OCI-LY7 (cell line): ENCODE measurements around the gene EXOC6B. TPM values are rescaled to one million over a fixed set of nuclear protein-coding genes. Genes with fewer than 3 reads are reported as not detected.

ENCODE experiments used
- BruUV-seq: library from RNA; stranded (reverse); fragments of 400-500 nt; replicated peaks from 2 replicates; lab custom pipeline; 2021; lab: Mats Ljungman, UMichigan
- CTCF ChIA-PET: fragments of 300-600 bp; sonication (Branson Sonifier 250); formaldehyde crosslinking; loops from one replicate; lab custom pipeline; 2022; ENCODE audit warnings: antibody characterized with exemption; ENCODE audit not compliant: unreplicated experiment; lab: Charles Lee
- POLR2A ChIA-PET: fragments of 300-600 bp; sonication (Branson Sonifier 250); formaldehyde crosslinking; loops from one replicate; lab custom pipeline; 2022; ENCODE audit warnings: antibody characterized with exemption; lab: Charles Lee
- DNase-seq: peaks from one replicate; pipeline ENCODE4 v3.0.0-alpha.2; 2015; ENCODE audit warnings: low spot score
- H2AFZ ChIP-seq: fragments of 200-600 bp; sonication (generic), shearing (Covaris generic); 2 replicates; pipeline ENCODE4 v1.6.1; 2014; ENCODE audit warnings: mild to moderate bottlenecking, antibody characterized with exemption, low read length, moderate library complexity
- H3K27ac ChIP-seq: fragments of 200-600 bp; sonication (generic); 2 replicates; pipeline ENCODE4 v1.5.1; 2014; ENCODE audit warnings: mixed run types, low read depth, mild to moderate bottlenecking, moderate library complexity, low read length, inconsistent platforms; ENCODE audit not compliant: poor library complexity, severe bottlenecking
- H3K36me3 ChIP-seq: fragments of 200-600 bp; sonication (generic); 2 replicates; pipeline ENCODE4 v1.6.1; 2014; ENCODE audit warnings: mild to moderate bottlenecking, antibody characterized with exemption, low read length, moderate library complexity, mixed read lengths; ENCODE audit not compliant: insufficient read depth
- H3K4me1 ChIP-seq: fragments of 200-600 bp; sonication (generic); 2 replicates; pipeline ENCODE4 v1.5.1; 2014; ENCODE audit warnings: mild to moderate bottlenecking, low read length; ENCODE audit not compliant: insufficient read depth, poor library complexity, severe bottlenecking
- H3K4me2 ChIP-seq: fragments of 200-600 bp; sonication (generic); 2 replicates; pipeline ENCODE4 v1.6.1; 2014; ENCODE audit warnings: mild to moderate bottlenecking, low read length
- H3K4me3 ChIP-seq: fragments of 200-600 bp; sonication (generic); 2 replicates; pipeline ENCODE4 v1.5.1; 2014; ENCODE audit warnings: mild to moderate bottlenecking, low read depth, low read length; ENCODE audit not compliant: poor library complexity, severe bottlenecking
- H3K79me2 ChIP-seq: fragments of 200-600 bp; sonication (generic); 2 replicates; pipeline ENCODE4 v1.6.1; 2016; ENCODE audit warnings: low read depth, mild to moderate bottlenecking, low read length, moderate library complexity, mixed read lengths; ENCODE audit not compliant: insufficient read depth
- H3K9me2 ChIP-seq: fragments of 200-600 bp; sonication (generic); 2 replicates; pipeline ENCODE4 v1.6.1; 2016; ENCODE audit warnings: mild to moderate bottlenecking, low read length, mixed read lengths; ENCODE audit not compliant: insufficient read depth
- H3K9me3 ChIP-seq: fragments of 200-600 bp; sonication (generic); 2 replicates; pipeline ENCODE4 v1.6.1; 2014; ENCODE audit warnings: mild to moderate bottlenecking, mixed run types, low read length, mixed read lengths
- H4K20me1 ChIP-seq: fragments of 200-600 bp; sonication (generic); 2 replicates; pipeline ENCODE4 v1.6.1; 2014; ENCODE audit warnings: mild to moderate bottlenecking, antibody characterized with exemption, low read length, moderate library complexity, mixed read lengths; ENCODE audit not compliant: insufficient read depth
- EZH2phosphoT487 ChIP-seq: fragments of 200-600 bp; sonication (generic); IDR thresholded peaks from 2 replicates; pipeline ENCODE4 v1.6.1; 2018; ENCODE audit warnings: low read depth, borderline replicate concordance, mild to moderate bottlenecking, mixed run types, antibody characterized with exemption, low read length, moderate library complexity, mixed read lengths
- intact Hi-C: fragments of 100-400 bp; cut with micrococcal nuclease; formaldehyde crosslinking; loops from one replicate; pipeline ENCODE4 v1.10.0; 2022; ENCODE audit not compliant: unreplicated experiment
- total RNA-seq, 2 experiments: library from RNA; depleted of rRNA in 1 of 2; stranded (reverse); fragments of >200 nt in 1 of 2; shearing (Covaris generic) in 1 of 2; gene quantifications; 2 replicates each; pipeline ENCODE4 v1.2.3, GENCODE V29; 2014 to 2022
- TF ChIP-seq, protein P1 (sequence below): fragments of 200-600 bp; sonication (generic); conservative IDR thresholded peaks from 2 replicates; pipeline ENCODE4 v1.5.1; 2014; ENCODE audit warnings: mild to moderate bottlenecking, antibody characterized with exemption, low read length, moderate library complexity, mixed read lengths

The EXOC6B gene
- total RNA-seq, 2 experiments from 2014 or later, result 5.1 TPM; not detected in 1

DNA sequence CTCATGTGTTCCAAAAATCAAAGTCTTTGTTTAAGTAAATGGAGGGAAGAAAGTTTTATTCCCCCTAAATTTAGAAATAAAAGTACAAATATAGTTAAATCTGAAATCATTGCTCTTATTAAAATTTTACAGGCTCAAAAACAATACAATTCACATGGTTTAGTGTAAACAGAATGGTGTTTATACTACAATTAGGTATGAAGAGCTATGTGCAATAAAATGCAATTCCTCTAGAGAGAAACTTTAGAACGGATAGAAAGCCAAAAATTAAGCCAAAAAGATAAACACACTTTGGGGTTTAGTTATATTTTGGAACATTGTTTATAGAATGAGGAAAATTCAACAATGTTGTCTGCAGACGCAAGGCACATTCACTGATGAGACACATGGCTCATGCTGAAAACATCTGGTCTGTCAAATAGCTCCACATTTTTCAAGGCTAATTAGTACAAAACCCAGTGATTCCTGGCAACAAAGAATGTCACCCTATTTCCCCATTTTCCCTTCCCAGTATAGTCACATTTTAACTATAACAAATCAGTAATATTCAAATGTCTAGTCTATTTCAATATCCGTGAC lies 103.3 kb downstream of the EXOC6B start:
- Histone ChIP-seq H3K4me2 (no peak overlapping the region), H3K79me2 (no peaks in the 10 kb centered on the region), H3K9me2 (no peaks in the 10 kb centered on the region), H3K36me3 (no peaks in the 10 kb centered on the region), H3K4me3 (no peak overlapping the region), H3K9me3 (no peaks in the 10 kb centered on the region), H3K27ac (no peak overlapping the region), H4K20me1 (no peaks in the 10 kb centered on the region), H2AFZ (no peak overlapping the region), H3K4me1 (no peaks in the 10 kb centered on the region)
- no peak for DNase-seq
- intact Hi-C loops, result no loop called here
- POLR2A ChIA-PET, result no interaction called here
- CTCF ChIA-PET, result no interaction called here
- TF ChIP-seq, protein P1, sequence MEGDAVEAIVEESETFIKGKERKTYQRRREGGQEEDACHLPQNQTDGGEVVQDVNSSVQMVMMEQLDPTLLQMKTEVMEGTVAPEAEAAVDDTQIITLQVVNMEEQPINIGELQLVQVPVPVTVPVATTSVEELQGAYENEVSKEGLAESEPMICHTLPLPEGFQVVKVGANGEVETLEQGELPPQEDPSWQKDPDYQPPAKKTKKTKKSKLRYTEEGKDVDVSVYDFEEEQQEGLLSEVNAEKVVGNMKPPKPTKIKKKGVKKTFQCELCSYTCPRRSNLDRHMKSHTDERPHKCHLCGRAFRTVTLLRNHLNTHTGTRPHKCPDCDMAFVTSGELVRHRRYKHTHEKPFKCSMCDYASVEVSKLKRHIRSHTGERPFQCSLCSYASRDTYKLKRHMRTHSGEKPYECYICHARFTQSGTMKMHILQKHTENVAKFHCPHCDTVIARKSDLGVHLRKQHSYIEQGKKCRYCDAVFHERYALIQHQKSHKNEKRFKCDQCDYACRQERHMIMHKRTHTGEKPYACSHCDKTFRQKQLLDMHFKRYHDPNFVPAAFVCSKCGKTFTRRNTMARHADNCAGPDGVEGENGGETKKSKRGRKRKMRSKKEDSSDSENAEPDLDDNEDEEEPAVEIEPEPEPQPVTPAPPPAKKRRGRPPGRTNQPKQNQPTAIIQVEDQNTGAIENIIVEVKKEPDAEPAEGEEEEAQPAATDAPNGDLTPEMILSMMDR, result no peak
- TF ChIP-seq EZH2phosphoT487, result no peak
- no TSS peak for BruUV-seq

DNA sequence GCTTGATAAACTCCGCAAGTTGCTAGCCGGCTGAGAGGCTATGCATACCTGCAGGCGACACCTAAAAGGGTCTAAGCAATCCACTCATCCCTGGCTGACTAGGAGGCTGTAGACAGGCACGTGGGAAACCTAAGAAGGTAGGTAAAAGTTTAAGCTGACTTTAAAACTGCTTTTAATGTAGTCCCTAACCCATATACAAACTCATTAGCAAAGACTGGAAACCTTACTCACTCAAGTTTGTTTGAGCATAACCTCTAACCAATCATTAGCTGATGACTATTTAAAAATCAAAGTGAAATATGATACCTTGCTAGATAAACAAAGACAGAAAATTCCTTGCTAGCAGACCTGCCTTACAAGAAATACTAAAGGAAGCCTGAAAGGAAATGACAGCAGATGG lies 106.4 kb downstream of the EXOC6B start:
- no peaks in the 10 kb centered on the region for H3K79me2 ChIP-seq
- H3K9me2 ChIP-seq, result no peaks in the 10 kb centered on the region
- POLR2A ChIA-PET, result no interaction called here
- H2AFZ ChIP-seq, result no peak overlapping the region
- no peak overlapping the region for H3K4me3 ChIP-seq
- no peaks in the 10 kb centered on the region for H3K9me3 ChIP-seq
- no TSS peak for BruUV-seq
- no peak for TF ChIP-seq EZH2phosphoT487
- TF ChIP-seq, protein P1, result no peak
- intact Hi-C loops, result no loop called here
- CTCF ChIA-PET, result no interaction called here
- no peaks in the 10 kb centered on the region for H3K4me1 ChIP-seq
- no peaks in the 10 kb centered on the region for H4K20me1 ChIP-seq
- H3K36me3 ChIP-seq, result no peaks in the 10 kb centered on the region
- H3K27ac ChIP-seq, result no peak overlapping the region
- H3K4me2 ChIP-seq, result no peak overlapping the region
- DNase-seq, result no peak

DNA sequence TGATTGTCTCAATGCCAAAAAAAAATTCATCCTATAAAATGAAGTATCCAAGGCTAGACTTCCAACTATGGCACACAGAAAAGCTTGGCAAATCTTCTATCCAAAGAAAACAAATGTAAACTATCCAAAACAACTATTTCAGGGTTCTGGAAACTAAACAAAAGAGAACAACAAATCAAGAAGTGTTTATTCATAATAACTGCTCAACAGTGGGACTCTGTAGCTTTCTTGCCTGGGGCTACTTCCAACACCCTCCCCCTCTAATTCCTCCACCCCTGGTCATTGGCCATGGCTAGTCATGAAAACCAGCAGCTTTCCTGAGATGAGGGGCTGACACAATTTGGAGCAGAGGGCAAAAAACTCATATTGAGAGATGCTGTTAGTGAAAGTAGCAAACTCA lies 107.0 kb downstream of the EXOC6B start:
- intact Hi-C loops, result no loop called here
- ChIA-PET POLR2A (no interaction called here), CTCF (no interaction called here)
- Histone ChIP-seq H3K4me2 (no peak overlapping the region), H3K27ac (no peak overlapping the region), H3K79me2 (no peaks in the 10 kb centered on the region), H3K9me2 (no peaks in the 10 kb centered on the region), H3K4me3 (no peak overlapping the region), H3K4me1 (no peaks in the 10 kb centered on the region), H3K36me3 (no peaks in the 10 kb centered on the region), H3K9me3 (no peaks in the 10 kb centered on the region), H2AFZ (no peak overlapping the region), H4K20me1 (no peaks in the 10 kb centered on the region)
- BruUV-seq, result no TSS peak
- no peak for DNase-seq
- TF ChIP-seq, protein P1, result no peak
- TF ChIP-seq EZH2phosphoT487, result no peak
